ENCODE data around the gene CDS2.

Gene CDS2

GRCh38 chr20:5180933-5181332 lies 54.1 kb downstream of the CDS2 start:
- TF ChIP-seq HOXA7 (CRISPR knock-in tag; IDR thresholded peaks at IDR 0.05; ENCODE audit: borderline replicate concordance) (no peak), ZNF416 (tag by site-specific recombination; IDR thresholded peaks at IDR 0.05) (no peak), ZNF133 (tag by site-specific recombination; IDR thresholded peaks at IDR 0.05) (no peak), ZNF335 (tag by site-specific recombination; conservative IDR thresholded peaks at IDR 0.05) (no peak), PRDM4 (tag by site-specific recombination; IDR thresholded peaks at IDR 0.05) (no peak), ZBTB1 (tag by site-specific recombination; IDR thresholded peaks at IDR 0.05) (no peak), ZNF202 (tag by site-specific recombination; IDR thresholded peaks at IDR 0.05; ENCODE audit: borderline replicate concordance) (no peak), ZFP69B (tag by site-specific recombination; IDR thresholded peaks at IDR 0.05) (no peak), HIC1 (tag by site-specific recombination; IDR thresholded peaks at IDR 0.05) (no peak), ZNF138 (tag by site-specific recombination; IDR thresholded peaks at IDR 0.05; ENCODE audit: borderline replicate concordance) (no peak), ZNF560 (tag by site-specific recombination; IDR thresholded peaks at IDR 0.05; ENCODE audit: borderline replicate concordance) (no peak), ZNF423 (tag by site-specific recombination; IDR thresholded peaks at IDR 0.05) (no peak), ZNF112 (tag by site-specific recombination; IDR thresholded peaks at IDR 0.05) (no peak), KLF7 (tag by site-specific recombination; IDR thresholded peaks at IDR 0.05; ENCODE audit: borderline replicate concordance) (no peak)
- TF ChIP-seq, protein P1, sequence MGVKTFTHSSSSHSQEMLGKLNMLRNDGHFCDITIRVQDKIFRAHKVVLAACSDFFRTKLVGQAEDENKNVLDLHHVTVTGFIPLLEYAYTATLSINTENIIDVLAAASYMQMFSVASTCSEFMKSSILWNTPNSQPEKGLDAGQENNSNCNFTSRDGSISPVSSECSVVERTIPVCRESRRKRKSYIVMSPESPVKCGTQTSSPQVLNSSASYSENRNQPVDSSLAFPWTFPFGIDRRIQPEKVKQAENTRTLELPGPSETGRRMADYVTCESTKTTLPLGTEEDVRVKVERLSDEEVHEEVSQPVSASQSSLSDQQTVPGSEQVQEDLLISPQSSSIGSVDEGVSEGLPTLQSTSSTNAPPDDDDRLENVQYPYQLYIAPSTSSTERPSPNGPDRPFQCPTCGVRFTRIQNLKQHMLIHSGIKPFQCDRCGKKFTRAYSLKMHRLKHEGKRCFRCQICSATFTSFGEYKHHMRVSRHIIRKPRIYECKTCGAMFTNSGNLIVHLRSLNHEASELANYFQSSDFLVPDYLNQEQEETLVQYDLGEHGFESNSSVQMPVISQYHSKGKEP (tag by site-specific recombination; IDR thresholded peaks at IDR 0.05): no peak
- ChIA-PET CTCF (interaction anchor here (2.7 to 3.0 kb wide), 2 partner anchors 11 to 54 kb away, joined by 16 to 30 read pairs; partner anchors contain the start of gene CDS2), POLR2A (interaction anchor here (2.7 kb wide), 1 partner anchor 62 kb away, joined by 11 read pairs; the partner anchor contains the start of gene PCNA)
- H3K4me1 ChIP-seq (ENCODE audit: control insufficient read depth, insufficient read depth, low read length): no peaks in the 10 kb centered on the region
- no peak overlapping the region for H3K4me3 ChIP-seq (ENCODE audit: low read depth, low read length)
- no peaks in the 10 kb centered on the region for H3K9me3 ChIP-seq (ENCODE audit: control insufficient read depth, insufficient read depth, low read depth, low read length)
- H3K27ac ChIP-seq (ENCODE audit: extremely low read depth, low read depth, low read length): no peak overlapping the region
- H3K36me3 ChIP-seq (ENCODE audit: control insufficient read depth in 2 of 2, insufficient read depth in 1 of 2, low read length in 2 of 2): peaks cover 36 to 78% of the 10 kb centered on the region in 2 experiments

DNA sequence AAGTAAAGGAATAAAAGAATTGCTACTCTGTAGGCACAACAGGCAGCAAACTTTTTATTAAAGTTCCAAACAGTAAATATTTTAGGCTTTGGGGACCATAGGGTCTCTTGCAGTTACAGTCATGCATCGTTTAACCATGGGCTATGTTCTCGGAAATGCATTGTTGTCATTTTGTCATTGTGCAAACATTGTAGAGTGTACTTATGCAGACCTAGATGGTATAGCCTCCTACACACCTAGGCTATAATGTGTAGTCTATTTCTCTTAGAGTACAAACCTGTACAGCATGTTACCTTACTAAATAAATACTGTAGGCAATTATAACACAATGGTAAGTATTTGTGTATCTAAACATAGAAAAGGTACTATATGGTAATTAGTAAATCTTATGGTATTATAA lies 54.7 kb downstream of the CDS2 start:
- Histone ChIP-seq H3K27ac (ENCODE audit: extremely low read depth, low read depth, low read length) (no peak overlapping the region), H3K9me3 (ENCODE audit: control insufficient read depth, insufficient read depth, low read depth, low read length) (no peaks in the 10 kb centered on the region), H3K4me3 (ENCODE audit: low read depth, low read length) (no peak overlapping the region), H3K36me3 (ENCODE audit: control insufficient read depth in 2 of 2, insufficient read depth in 1 of 2, low read length in 2 of 2) (peaks cover 32 to 80% of the 10 kb centered on the region in 2 experiments), H3K4me1 (ENCODE audit: control insufficient read depth, insufficient read depth, low read length) (no peaks in the 10 kb centered on the region)
- no peak for TF ChIP-seq EGR2 (tag by site-specific recombination; IDR thresholded peaks at IDR 0.05; ENCODE audit: low read depth)
- ChIA-PET CTCF (interaction anchor here (0.7 to 3.0 kb wide), 4 partner anchors 10 to 68 kb away, joined by 3 to 30 read pairs (median 18); partner anchors contain the start of gene CDS2), POLR2A (no interaction called here)

DNA sequence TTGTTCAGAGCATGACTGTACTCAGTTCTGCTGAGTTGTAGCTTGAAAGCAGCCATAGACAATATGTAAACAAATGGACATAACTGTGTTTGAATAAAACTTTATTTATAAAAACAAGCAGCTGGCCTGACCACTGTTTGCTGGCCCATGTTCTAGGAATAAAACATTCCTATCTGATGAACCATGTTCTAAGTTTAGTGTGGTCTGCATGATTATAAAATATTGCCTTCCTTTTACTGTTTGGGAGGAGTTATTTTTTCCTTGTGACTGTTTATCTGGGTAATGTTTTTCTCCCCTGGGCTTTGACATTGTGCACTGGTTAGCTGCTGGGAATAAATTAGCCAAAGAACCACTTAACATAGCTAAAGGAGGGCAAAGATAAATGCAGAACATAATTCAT lies 55.1 kb downstream of the CDS2 start:
- ChIA-PET POLR2A (no interaction called here), CTCF (interaction anchor here (0.6 to 2.7 kb wide), 3 partner anchors 11 to 68 kb away, joined by 3 to 20 read pairs (median 4); no protein-coding TSS in a partner anchor)
- Histone ChIP-seq H3K27ac (ENCODE audit: extremely low read depth, low read depth, low read length) (no peak overlapping the region), H3K4me3 (ENCODE audit: low read depth, low read length) (no peak overlapping the region), H3K36me3 (ENCODE audit: control insufficient read depth in 2 of 2, insufficient read depth in 1 of 2, low read length in 2 of 2) (peaks cover 29 to 80% of the 10 kb centered on the region in 2 experiments), H3K9me3 (ENCODE audit: control insufficient read depth, insufficient read depth, low read depth, low read length) (no peaks in the 10 kb centered on the region), H3K4me1 (ENCODE audit: control insufficient read depth, insufficient read depth, low read length) (no peaks in the 10 kb centered on the region)
- TF ChIP-seq ZNF623 (tag by site-specific recombination; IDR thresholded peaks at IDR 0.05): no peak
- TF ChIP-seq GFI1B (tag by site-specific recombination; IDR thresholded peaks at IDR 0.05): no peak
- no peak for TF ChIP-seq ZNF391 (tag by site-specific recombination; IDR thresholded peaks at IDR 0.05; ENCODE audit: borderline replicate concordance, low read depth)
- TF ChIP-seq, protein P2, sequence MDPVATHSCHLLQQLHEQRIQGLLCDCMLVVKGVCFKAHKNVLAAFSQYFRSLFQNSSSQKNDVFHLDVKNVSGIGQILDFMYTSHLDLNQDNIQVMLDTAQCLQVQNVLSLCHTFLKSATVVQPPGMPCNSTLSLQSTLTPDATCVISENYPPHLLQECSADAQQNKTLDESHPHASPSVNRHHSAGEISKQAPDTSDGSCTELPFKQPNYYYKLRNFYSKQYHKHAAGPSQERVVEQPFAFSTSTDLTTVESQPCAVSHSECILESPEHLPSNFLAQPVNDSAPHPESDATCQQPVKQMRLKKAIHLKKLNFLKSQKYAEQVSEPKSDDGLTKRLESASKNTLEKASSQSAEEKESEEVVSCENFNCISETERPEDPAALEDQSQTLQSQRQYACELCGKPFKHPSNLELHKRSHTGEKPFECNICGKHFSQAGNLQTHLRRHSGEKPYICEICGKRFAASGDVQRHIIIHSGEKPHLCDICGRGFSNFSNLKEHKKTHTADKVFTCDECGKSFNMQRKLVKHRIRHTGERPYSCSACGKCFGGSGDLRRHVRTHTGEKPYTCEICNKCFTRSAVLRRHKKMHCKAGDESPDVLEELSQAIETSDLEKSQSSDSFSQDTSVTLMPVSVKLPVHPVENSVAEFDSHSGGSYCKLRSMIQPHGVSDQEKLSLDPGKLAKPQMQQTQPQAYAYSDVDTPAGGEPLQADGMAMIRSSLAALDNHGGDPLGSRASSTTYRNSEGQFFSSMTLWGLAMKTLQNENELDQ (tag by site-specific recombination; IDR thresholded peaks at IDR 0.05; ENCODE audit: low read depth): no peak
- TF ChIP-seq KLF7 (tag by site-specific recombination; IDR thresholded peaks at IDR 0.05; ENCODE audit: borderline replicate concordance): no peak
- TF ChIP-seq ZNF530 (tag by site-specific recombination; IDR thresholded peaks at IDR 0.05; ENCODE audit: low read depth): no peak
- TF ChIP-seq YY2 (tag by site-specific recombination; IDR thresholded peaks at IDR 0.05): no peak
- no peak for TF ChIP-seq ZNF747 (tag by site-specific recombination; IDR thresholded peaks at IDR 0.05)
- no peak for TF ChIP-seq ZNF585B (tag by site-specific recombination; IDR thresholded peaks at IDR 0.05)

All from HEK293 (cell line).